Nephron progenitor cell (in vitro differentiated cells): ENCODE results near the gene ZNF90.

Experiments used
- DNase-seq: peaks from one replicate; pipeline ENCODE4 v3.0.0; 2021
- H3K27ac Mint-ChIP-seq: 2 replicates; pipeline ENCODE4 v1.8.0; 2021; ENCODE audit warnings: mild to moderate bottlenecking, moderate library complexity, mixed read lengths
- H3K27me3 Mint-ChIP-seq: 2 replicates; pipeline ENCODE4 v1.8.0; 2021; ENCODE audit warnings: mild to moderate bottlenecking, low read depth, mixed read lengths; ENCODE audit not compliant: poor library complexity
- H3K36me3 Mint-ChIP-seq: 2 replicates; pipeline ENCODE4 v1.8.0; 2021; ENCODE audit warnings: low read depth, mixed read lengths
- H3K4me1 Mint-ChIP-seq: 2 replicates; pipeline ENCODE4 v1.8.0; 2021; ENCODE audit warnings: mixed read lengths
- H3K4me3 Mint-ChIP-seq: 2 replicates; pipeline ENCODE4 v1.8.0; 2021; ENCODE audit warnings: mild to moderate bottlenecking, moderate library complexity, mixed read lengths
- H3K9me3 Mint-ChIP-seq: 2 replicates; pipeline ENCODE4 v1.8.0; 2021; ENCODE audit warnings: mild to moderate bottlenecking, moderate library complexity, mixed read lengths
- TF ChIP-seq, protein P1 (sequence below): fragments of 200-600 bp; sonication (generic); IDR thresholded peaks from 2 replicates; pipeline ENCODE4 v1.5.0; 2021; ENCODE audit warnings: antibody characterized with exemption

Gene ZNF90

DNA sequence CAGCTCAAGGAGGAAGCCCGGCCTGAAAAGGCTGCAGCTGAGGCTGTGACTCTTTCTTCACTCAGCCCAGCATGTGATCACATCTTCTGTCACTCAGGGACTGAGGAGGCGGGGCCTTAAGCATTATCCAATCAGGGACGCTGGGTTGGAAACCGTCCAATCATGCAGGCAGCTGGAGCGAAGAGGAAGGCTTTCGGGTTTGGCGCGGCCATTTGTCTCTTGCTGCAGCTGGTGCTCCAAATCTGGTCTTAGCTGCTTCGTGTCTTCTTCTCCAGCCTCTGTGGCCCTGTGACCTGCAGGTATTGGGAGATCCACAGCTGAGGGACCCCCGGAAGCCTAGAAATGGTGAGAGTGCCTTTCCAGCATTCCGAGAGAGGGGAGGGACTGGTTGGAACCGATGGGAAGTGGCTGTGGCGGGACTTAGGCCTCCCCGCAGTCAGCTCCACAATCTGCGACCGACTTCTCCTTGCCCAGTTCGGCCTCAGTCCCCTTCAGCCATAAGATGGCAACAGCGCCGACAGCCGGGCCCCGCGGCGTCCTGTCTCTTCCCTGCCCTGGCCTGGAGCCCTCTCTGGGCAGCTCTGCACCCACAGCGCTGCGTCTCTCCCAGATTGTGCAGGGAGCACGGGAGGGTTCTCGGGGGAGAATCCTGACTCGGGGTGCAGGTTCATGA lies at the start of gene ZNF90:
Gene ZNF90 (plus strand): TSS at position 210 of the 673 bp plus-strand sequence. CDS start 133 bp downstream, at position 343.
- Mint-ChIP-seq H3K27me3 (no peaks in the 10 kb centered on the region), H3K4me3 (peak within 1 kb of the TSS; percentile 96), H3K9me3 (peaks cover 66% of the 10 kb centered on the region), H3K4me1 (peaks cover 39% of the 10 kb centered on the region), H3K36me3 (peaks cover 43% of the 10 kb centered on the region), H3K27ac (peak within 1 kb of the TSS; percentile 98)
- TF ChIP-seq, protein P1, sequence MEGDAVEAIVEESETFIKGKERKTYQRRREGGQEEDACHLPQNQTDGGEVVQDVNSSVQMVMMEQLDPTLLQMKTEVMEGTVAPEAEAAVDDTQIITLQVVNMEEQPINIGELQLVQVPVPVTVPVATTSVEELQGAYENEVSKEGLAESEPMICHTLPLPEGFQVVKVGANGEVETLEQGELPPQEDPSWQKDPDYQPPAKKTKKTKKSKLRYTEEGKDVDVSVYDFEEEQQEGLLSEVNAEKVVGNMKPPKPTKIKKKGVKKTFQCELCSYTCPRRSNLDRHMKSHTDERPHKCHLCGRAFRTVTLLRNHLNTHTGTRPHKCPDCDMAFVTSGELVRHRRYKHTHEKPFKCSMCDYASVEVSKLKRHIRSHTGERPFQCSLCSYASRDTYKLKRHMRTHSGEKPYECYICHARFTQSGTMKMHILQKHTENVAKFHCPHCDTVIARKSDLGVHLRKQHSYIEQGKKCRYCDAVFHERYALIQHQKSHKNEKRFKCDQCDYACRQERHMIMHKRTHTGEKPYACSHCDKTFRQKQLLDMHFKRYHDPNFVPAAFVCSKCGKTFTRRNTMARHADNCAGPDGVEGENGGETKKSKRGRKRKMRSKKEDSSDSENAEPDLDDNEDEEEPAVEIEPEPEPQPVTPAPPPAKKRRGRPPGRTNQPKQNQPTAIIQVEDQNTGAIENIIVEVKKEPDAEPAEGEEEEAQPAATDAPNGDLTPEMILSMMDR = no peak
- DNase-seq = peak; percentile 88

DNA sequence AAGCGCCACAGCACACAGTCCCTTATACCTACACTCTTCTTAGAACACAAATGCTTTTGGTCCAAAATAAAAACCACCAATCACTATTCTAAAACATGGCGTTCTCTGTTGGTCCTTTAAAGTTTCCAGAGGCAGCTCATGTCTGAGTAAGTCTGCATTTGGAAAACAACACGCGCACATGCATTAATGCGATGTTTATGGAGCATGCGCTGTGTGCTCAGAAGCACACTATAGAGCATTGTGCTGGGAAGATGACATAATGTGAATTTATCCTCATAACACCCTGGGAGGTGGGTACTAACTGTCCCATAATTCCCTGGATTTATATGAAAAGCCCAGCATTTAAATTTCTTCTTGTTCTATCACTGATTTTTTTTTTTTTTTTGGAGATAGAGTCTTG lies 49.2 kb upstream of the ZNF90 start:
- Mint-ChIP-seq H3K4me3 (no peak overlapping the region), H3K27me3 (no peaks in the 10 kb centered on the region), H3K4me1 (no peaks in the 10 kb centered on the region), H3K36me3 (peaks cover 95% of the 10 kb centered on the region), H3K9me3 (peaks cover 69% of the 10 kb centered on the region), H3K27ac (no peak overlapping the region)
- DNase-seq = no peak
- TF ChIP-seq, protein P1 = no peak

DNA sequence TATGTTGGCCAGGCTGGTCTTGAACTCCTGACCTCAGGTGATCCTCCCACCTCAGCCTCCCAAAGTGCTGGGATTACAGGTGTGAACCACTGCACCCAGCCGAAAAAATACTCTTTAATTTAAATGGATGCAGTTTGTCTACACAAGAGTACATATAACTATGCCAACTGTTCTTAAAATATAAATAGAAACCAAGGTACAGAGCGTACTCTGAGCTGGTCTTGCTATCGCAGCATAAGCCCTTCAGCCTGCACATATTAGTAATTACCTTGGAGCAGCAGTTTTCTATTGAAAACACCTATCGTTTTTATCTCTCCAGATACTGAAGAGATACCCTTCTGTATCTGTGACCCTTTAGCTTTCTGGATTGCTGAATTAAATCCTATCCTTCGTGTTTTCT lies 41.9 kb upstream of the ZNF90 start:
- Mint-ChIP-seq H3K4me1 (peaks cover 20% of the 10 kb centered on the region), H3K4me3 (no peak overlapping the region), H3K36me3 (peaks cover 84% of the 10 kb centered on the region), H3K27me3 (peaks cover 3% of the 10 kb centered on the region), H3K9me3 (peaks cover 73% of the 10 kb centered on the region), H3K27ac (no peak overlapping the region)
- DNase-seq = no peak
- TF ChIP-seq, protein P1 = no peak

DNA sequence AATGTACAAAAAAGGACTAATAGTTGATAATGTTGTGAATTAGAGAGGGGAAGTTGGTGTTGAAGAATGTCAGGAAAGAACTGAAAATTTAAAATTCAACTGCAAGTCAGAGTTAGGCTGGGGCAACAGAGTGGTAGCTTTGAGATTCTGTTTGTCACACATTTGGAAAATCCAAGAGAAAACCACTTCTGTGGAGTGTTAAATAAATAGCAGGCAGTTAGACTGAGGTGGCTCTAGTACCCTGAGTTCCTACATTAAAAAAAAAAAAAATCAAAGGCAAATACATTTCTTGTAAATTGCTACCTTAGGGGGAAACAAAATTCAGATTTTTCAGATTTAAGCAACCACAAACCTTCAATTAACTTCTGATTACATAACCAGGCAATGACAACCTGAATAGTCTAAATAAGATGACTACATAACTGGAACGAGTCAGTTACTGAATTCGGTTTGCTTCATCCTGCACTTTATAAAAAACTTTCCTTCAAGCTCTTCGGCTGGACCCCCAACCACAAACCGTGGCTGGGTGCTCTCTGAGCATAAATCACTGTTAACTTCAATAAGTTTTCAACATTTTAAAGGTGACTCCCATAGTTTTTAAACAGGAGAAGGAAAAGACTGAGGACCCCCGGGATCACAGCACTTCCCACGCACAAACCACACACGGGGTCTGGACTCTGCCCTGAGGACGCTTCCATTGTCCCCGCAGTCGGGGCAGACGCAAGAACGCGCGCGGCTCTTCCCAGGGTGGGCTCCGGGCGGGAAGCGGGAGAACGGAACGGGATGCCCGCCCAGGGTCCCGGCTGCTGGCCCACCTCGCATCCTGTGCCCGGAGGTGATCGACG lies 39.2 kb upstream of the ZNF90 start:
- TF ChIP-seq, protein P1 = no peak
- peak overlapping the region; percentile 94 for H3K4me3 Mint-ChIP-seq
- peak overlapping the region; percentile 75 for H3K27ac Mint-ChIP-seq
- peaks cover 3% of the 10 kb centered on the region for H3K27me3 Mint-ChIP-seq
- no peak for DNase-seq
- H3K9me3 Mint-ChIP-seq = peaks cover 62% of the 10 kb centered on the region
- peaks cover 58% of the 10 kb centered on the region for H3K36me3 Mint-ChIP-seq
- peaks cover 20% of the 10 kb centered on the region for H3K4me1 Mint-ChIP-seq

DNA sequence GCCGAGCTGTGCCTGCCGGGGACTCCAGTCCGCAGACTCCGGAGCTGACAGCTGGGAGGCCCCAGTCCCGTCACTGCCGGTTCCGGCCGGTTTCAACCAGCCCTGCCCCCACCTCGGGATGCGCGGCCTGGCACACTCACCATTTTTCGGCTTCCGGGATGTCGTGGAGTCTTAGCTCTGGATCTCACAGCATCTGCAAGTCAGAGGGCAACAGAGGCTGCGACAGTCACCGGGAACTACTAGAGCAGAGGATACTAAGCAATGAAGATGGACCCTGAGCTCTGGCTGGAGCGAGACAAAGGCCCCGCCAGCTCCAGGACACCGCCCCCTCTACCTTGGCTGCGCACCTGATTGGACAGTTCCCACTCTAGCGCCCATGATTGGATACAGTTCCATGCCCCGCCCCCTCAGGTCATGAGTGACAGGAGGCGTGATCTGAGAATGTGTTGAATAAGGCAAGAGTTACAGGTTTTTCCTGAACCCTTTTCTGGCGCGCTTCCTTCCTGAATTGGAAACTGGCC lies 38.5 kb upstream of the ZNF90 start, which contains the start of gene ZNF682:
Gene ZNF682 (minus strand): TSS at position 303 of the 521 bp plus-strand sequence. CDS start 160 bp downstream, at position 143.
- TF ChIP-seq, protein P1 = no peak
- H3K27ac Mint-ChIP-seq = peak within 1 kb of the TSS; percentile 100

More for the DNA sequence above, 38.5 kb upstream of the ZNF90 start, which contains the start of gene ZNF682:
- Mint-ChIP-seq H3K4me1 (peaks cover 20% of the 10 kb centered on the region), H3K27me3 (peaks cover 3% of the 10 kb centered on the region), H3K36me3 (peaks cover 51% of the 10 kb centered on the region), H3K4me3 (peak within 1 kb of the TSS; percentile 94), H3K9me3 (peaks cover 55% of the 10 kb centered on the region)
- peak; percentile 96 for DNase-seq
